IMR-90 (cell line): Measurements from ENCODE around the gene NFIA. TPM values are rescaled to one million over a fixed set of nuclear protein-coding genes. Genes with fewer than 3 reads are reported as not detected.

Experiments used
- ATAC-seq: fragments of 200-7000 bp; cut with Tn5 transposase; 2 replicates; pipeline ENCODE4 v1.9.1; 2020; ENCODE audit warnings: low read depth, mild to moderate bottlenecking, moderate library complexity
- BruUV-seq: library from RNA; stranded (reverse); fragments of 400-500 nt; replicated peaks from 2 replicates; lab custom pipeline; 2021; lab: Mats Ljungman, UMichigan
- CTCF ChIA-PET: fragments of 300-600 bp; formaldehyde crosslinking; extraction: SDS; loops from one replicate; lab custom pipeline; 2021; ENCODE audit warnings: antibody characterized with exemption; lab: Yijun Ruan, JAX
- POLR2A ChIA-PET: fragments of 300-600 bp; sonication (Branson Sonifier 250); formaldehyde crosslinking; loops from one replicate; lab custom pipeline; 2022; ENCODE audit warnings: antibody characterized with exemption; ENCODE audit not compliant: unreplicated experiment; lab: Charles Lee
- DNase-seq: peaks from one replicate; pipeline ENCODE4 v3.0.0; 2013
- H2AFZ ChIP-seq: replicated peaks from 2 replicates; pipeline ENCODE3; 2013; ENCODE audit warnings: low read length, mild to moderate bottlenecking; ENCODE audit not compliant: poor library complexity
- H2AK5ac ChIP-seq: 2 replicates; pipeline ENCODE4 v1.6.1; 2013; ENCODE audit warnings: low read depth, low read length, inconsistent platforms
- H2AK9ac ChIP-seq: replicated peaks from 2 replicates; pipeline ENCODE3; 2013; ENCODE audit warnings: mild to moderate bottlenecking, low read depth, low read length, moderate library complexity; ENCODE audit not compliant: poor library complexity
- H2BK120ac ChIP-seq: 2 replicates; pipeline ENCODE4 v1.6.1; 2013; ENCODE audit warnings: low read depth, low read length, inconsistent platforms
- H2BK15ac ChIP-seq: 3 replicates; pipeline ENCODE4 v1.6.1; 2013; ENCODE audit warnings: low read depth, low read length, inconsistent platforms
- H2BK20ac ChIP-seq: 2 replicates; pipeline ENCODE4 v1.6.1; 2013; ENCODE audit warnings: low read depth, mild to moderate bottlenecking, inconsistent platforms, low read length, moderate library complexity
- H2BK5ac ChIP-seq: 2 replicates; pipeline ENCODE4 v1.6.1; 2013; ENCODE audit warnings: mild to moderate bottlenecking, low read depth, low read length, inconsistent platforms; ENCODE audit not compliant: poor library complexity, severe bottlenecking
- H3K14ac ChIP-seq: replicated peaks from 2 replicates; pipeline ENCODE4 v1.6.1; 2013; ENCODE audit warnings: low read depth, low read length, inconsistent platforms
- H3K18ac ChIP-seq: 2 replicates; pipeline ENCODE4 v1.6.1; 2013; ENCODE audit warnings: low read depth, low read length, control low read depth
- H3K23ac ChIP-seq: 2 replicates; pipeline ENCODE4 v1.6.1; 2013; ENCODE audit warnings: low read depth, low read length, inconsistent platforms
- H3K27ac ChIP-seq: 2 replicates; pipeline ENCODE4 v1.5.1; 2013; ENCODE audit warnings: mild to moderate bottlenecking, control low read depth, low read length; ENCODE audit not compliant: insufficient read depth
- H3K27me3 ChIP-seq: 2 replicates; pipeline ENCODE4 v1.6.1; 2013; ENCODE audit warnings: low read length; ENCODE audit not compliant: control insufficient read depth, insufficient read depth
- H3K36me3 ChIP-seq: 2 replicates; pipeline ENCODE4 v1.6.1; 2013; ENCODE audit warnings: low read length, mixed read lengths; ENCODE audit not compliant: control insufficient read depth, insufficient read depth
- H3K4ac ChIP-seq: 2 replicates; pipeline ENCODE4 v1.6.1; 2013; ENCODE audit warnings: low read depth, low read length, inconsistent platforms
- H3K4me1 ChIP-seq: 2 replicates; pipeline ENCODE4 v1.6.1; 2013; ENCODE audit warnings: low read length, mixed read lengths; ENCODE audit not compliant: control insufficient read depth, insufficient read depth
- H3K4me2 ChIP-seq: 2 replicates; pipeline ENCODE4 v1.6.1; 2013; ENCODE audit warnings: low read depth, mild to moderate bottlenecking, control low read depth, low read length, moderate library complexity
- H3K4me3 ChIP-seq: 2 replicates; pipeline ENCODE4 v1.5.1; 2013; ENCODE audit warnings: low read depth, mild to moderate bottlenecking, control low read depth, low read length, moderate library complexity; ENCODE audit not compliant: insufficient read depth
- H3K56ac ChIP-seq: 2 replicates; pipeline ENCODE4 v1.6.1; 2013; ENCODE audit warnings: low read length, inconsistent platforms; ENCODE audit not compliant: insufficient read depth; ENCODE audit errors: extremely low read depth
- H3K79me1 ChIP-seq, 2 experiments: 2 replicates each; pipeline ENCODE4 v1.6.1; 2013; ENCODE audit warnings: low read length in 2 of 2, inconsistent platforms in 1 of 2, low read depth in 1 of 2
- H3K9ac ChIP-seq: 2 replicates; pipeline ENCODE4 v1.6.1; 2013; ENCODE audit warnings: low read depth, low read length, control low read depth
- H3K9me1 ChIP-seq: 2 replicates; pipeline ENCODE4 v1.6.1; 2013; ENCODE audit warnings: low read length, inconsistent platforms; ENCODE audit not compliant: insufficient read depth
- H3K9me3 ChIP-seq: 2 replicates; pipeline ENCODE4 v1.6.1; 2013; ENCODE audit warnings: low read length; ENCODE audit not compliant: control insufficient read depth, insufficient read depth
- H4K20me1 ChIP-seq: 2 replicates; pipeline ENCODE4 v1.6.1; 2013; ENCODE audit warnings: low read length, inconsistent platforms; ENCODE audit not compliant: insufficient read depth
- H4K5ac ChIP-seq: 2 replicates; pipeline ENCODE4 v1.6.1; 2013; ENCODE audit warnings: mild to moderate bottlenecking, low read depth, low read length, control low read depth
- H4K8ac ChIP-seq, 2 experiments: 2 replicates each; pipeline ENCODE4 v1.6.1; 2013; ENCODE audit warnings: low read depth in 2 of 2, low read length in 2 of 2, control low read depth in 1 of 2, inconsistent platforms in 1 of 2
- H4K91ac ChIP-seq: 2 replicates; pipeline ENCODE4 v1.6.1; 2013; ENCODE audit warnings: low read depth, low read length, inconsistent platforms; ENCODE audit not compliant: insufficient read depth
- BHLHE40 ChIP-seq: fragments of 150-350 bp; IDR thresholded peaks from 2 replicates; pipeline ENCODE4 v1.6.1; 2016; ENCODE audit warnings: mild to moderate bottlenecking, low read depth, low read length
- CHD1 ChIP-seq: IDR thresholded peaks from 2 replicates; pipeline ENCODE4 v1.6.1; 2012; ENCODE audit warnings: low read depth, low read length, improper control_type of control experiment
- CTCF ChIP-seq: conservative IDR thresholded peaks from 2 replicates; pipeline ENCODE4 v1.5.1; 2012; ENCODE audit warnings: mild to moderate bottlenecking, low read depth, low read length, improper control_type of control experiment
- FOS ChIP-seq: fragments of 150-350 bp; IDR thresholded peaks from 2 replicates; pipeline ENCODE4 v1.6.1; 2016; ENCODE audit warnings: low read depth, low read length
- MAFK ChIP-seq: IDR thresholded peaks from 2 replicates; pipeline ENCODE4 v1.6.1; 2012; ENCODE audit warnings: low read depth, low read length, improper control_type of control experiment
- MAZ ChIP-seq: IDR thresholded peaks from 2 replicates; pipeline ENCODE4 v1.6.1; 2012; ENCODE audit warnings: low read depth, mild to moderate bottlenecking, low read length, improper control_type of control experiment, moderate library complexity, borderline replicate concordance
- MXI1 ChIP-seq: IDR thresholded peaks from 2 replicates; pipeline ENCODE4 v1.6.1; 2012; ENCODE audit warnings: low read depth, mild to moderate bottlenecking, low read length, moderate library complexity, borderline replicate concordance
- NFE2L2 ChIP-seq: fragments of 150-350 bp; IDR thresholded peaks from 2 replicates; pipeline ENCODE4 v1.6.1; 2016; ENCODE audit warnings: low read depth, mild to moderate bottlenecking, low read length
- RAD21 ChIP-seq: IDR thresholded peaks from 2 replicates; pipeline ENCODE4 v1.6.1; 2012; ENCODE audit warnings: low read length, improper control_type of control experiment
- SMC3 ChIP-seq: fragments of 150-350 bp; IDR thresholded peaks from 2 replicates; pipeline ENCODE4 v1.6.1; 2016; ENCODE audit warnings: low read depth, mild to moderate bottlenecking, antibody characterized with exemption, low read length, moderate library complexity
- USF2 ChIP-seq: fragments of 150-350 bp; IDR thresholded peaks from 2 replicates; pipeline ENCODE4 v1.6.1; 2017; ENCODE audit warnings: mild to moderate bottlenecking, antibody characterized with exemption, low read length, low read depth
- WGBS, 2 experiments: methylation state at CpG; one replicate each; pipeline versions ENCODE4 v1.1.5 to v1.1.7; 2013; ENCODE audit warnings: missing lambda C conversion rate in 2 of 2; ENCODE audit not compliant: insufficient read length in 1 of 2; ENCODE audit errors: extremely low coverage in 2 of 2; 5-methylcytosine and 5-hydroxymethylcytosine counted together
- dilution Hi-C: fragments of 300-500 bp; cut with HindIII; formaldehyde crosslinking; loops from one replicate; pipeline ENCODE4 v1.14.3; 2018; ENCODE audit warnings: low sequenced_read_pairs; ENCODE audit not compliant: unreplicated experiment
- in situ Hi-C: fragments of 300-500 bp; cut with MboI; formaldehyde crosslinking; loops from 3 replicates; pipeline ENCODE4 v1.14.3; 2019; ENCODE audit warnings: low sequenced_read_pairs, inconsistent platforms, mixed read lengths
- intact Hi-C: fragments of 100-400 bp; cut with micrococcal nuclease; formaldehyde crosslinking; loops from 2 replicates; pipeline ENCODE4 v1.10.0; 2022
- polyA plus RNA-seq, 3 experiments: library from polyadenylated mRNA; depleted of rRNA; stranded (reverse); fragments of >200 nt; gene quantifications; 2 replicates each; pipeline ENCODE4 v1.2.3, GENCODE V29; 2012; ENCODE audit warnings: low replicate concordance in 1 of 3
- total RNA-seq: library from RNA; depleted of rRNA; stranded (reverse); fragments of >200 nt; gene quantifications from 2 replicates; pipeline ENCODE4 v1.2.3, GENCODE V29; 2012
- TF ChIP-seq, protein P1 (sequence below): fragments of 150-350 bp; IDR thresholded peaks from 2 replicates; pipeline ENCODE4 v1.6.1; 2016; ENCODE audit warnings: low read depth, mild to moderate bottlenecking, low read length, moderate library complexity, borderline replicate concordance

The NFIA gene
- total and polyA plus RNA-seq, 2 of the 4 experiments (the other 2 are of a cell fraction) = 1.6 to 2.2 TPM

DNA sequence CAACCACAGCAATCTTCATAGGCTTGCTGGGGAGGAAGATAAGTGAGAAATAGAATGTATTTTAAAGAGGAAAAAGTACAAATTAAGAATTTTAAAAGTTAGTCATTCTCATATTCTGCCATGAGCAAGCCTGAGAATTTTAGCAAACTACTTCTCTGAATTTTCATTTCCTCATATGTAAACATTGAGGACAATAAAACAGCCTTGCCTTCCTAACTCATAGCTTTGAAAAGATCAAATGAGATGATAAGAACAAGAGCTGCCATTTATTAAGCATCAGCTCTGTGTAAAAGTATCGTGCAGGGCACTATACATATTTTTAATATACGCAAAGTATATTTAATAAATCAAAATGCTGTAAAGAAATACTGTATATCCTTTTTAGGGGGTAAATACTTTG is 286.0 kb downstream of the NFIA start:
- no peak for ATAC-seq
- H4K5ac ChIP-seq = no peak overlapping the region
- H2BK15ac ChIP-seq = no peak overlapping the region
- no peak overlapping the region for H4K91ac ChIP-seq
- dilution Hi-C loops = no loop called here
- no peaks in the 10 kb centered on the region for H3K79me1 ChIP-seq
- H2AK9ac ChIP-seq = no peak overlapping the region
- H3K9me3 ChIP-seq = no peaks in the 10 kb centered on the region
- POLR2A ChIA-PET = no interaction called here
- no peak overlapping the region for H3K4me2 ChIP-seq
- no peak overlapping the region for H2BK20ac ChIP-seq
- no peak overlapping the region for H3K14ac ChIP-seq
- TF ChIP-seq CHD1 (no peak), CTCF (no peak), MXI1 (no peak), FOS (no peak), RAD21 (no peak), USF2 (no peak), BHLHE40 (no peak), SMC3 (no peak), MAFK (no peak), MAZ (no peak), NFE2L2 (no peak)
- TF ChIP-seq, protein P1, sequence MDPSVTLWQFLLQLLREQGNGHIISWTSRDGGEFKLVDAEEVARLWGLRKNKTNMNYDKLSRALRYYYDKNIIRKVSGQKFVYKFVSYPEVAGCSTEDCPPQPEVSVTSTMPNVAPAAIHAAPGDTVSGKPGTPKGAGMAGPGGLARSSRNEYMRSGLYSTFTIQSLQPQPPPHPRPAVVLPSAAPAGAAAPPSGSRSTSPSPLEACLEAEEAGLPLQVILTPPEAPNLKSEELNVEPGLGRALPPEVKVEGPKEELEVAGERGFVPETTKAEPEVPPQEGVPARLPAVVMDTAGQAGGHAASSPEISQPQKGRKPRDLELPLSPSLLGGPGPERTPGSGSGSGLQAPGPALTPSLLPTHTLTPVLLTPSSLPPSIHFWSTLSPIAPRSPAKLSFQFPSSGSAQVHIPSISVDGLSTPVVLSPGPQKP = no peak
- in situ Hi-C loops = no loop called here
- no peak overlapping the region for H3K56ac ChIP-seq
- no peak overlapping the region for H2BK120ac ChIP-seq
- CTCF ChIA-PET = no interaction called here
- no TSS peak for BruUV-seq
- no peaks in the 10 kb centered on the region for H3K36me3 ChIP-seq
- no peak overlapping the region for H2AK5ac ChIP-seq
- H2AFZ ChIP-seq = no peak overlapping the region
- H3K27ac ChIP-seq = no peak overlapping the region
- no peaks in the 10 kb centered on the region for H4K20me1 ChIP-seq
- no peak overlapping the region for H3K23ac ChIP-seq
- H3K4me1 ChIP-seq = no peaks in the 10 kb centered on the region
- H3K9ac ChIP-seq = no peak overlapping the region
- no peak overlapping the region for H3K4ac ChIP-seq
- intact Hi-C loops = no loop called here
- no peak overlapping the region for H3K18ac ChIP-seq
- DNase-seq = no peak
- H3K9me1 ChIP-seq = no peaks in the 10 kb centered on the region
- no peaks in the 10 kb centered on the region; the same call in 1 of the 2 replicates for H3K27me3 ChIP-seq
- no CpG with 5 or more reads among the region's 2 CpGs for WGBS, 2 experiments
- no peak overlapping the region for H4K8ac ChIP-seq
- H2BK5ac ChIP-seq = no peak overlapping the region
- no peak overlapping the region for H3K4me3 ChIP-seq
